ENCODE data around the gene LPAR5. TPM values are rescaled to one million over a fixed set of nuclear protein-coding genes. Genes with fewer than 3 reads are reported as not detected.

Gene LPAR5
- total and polyA plus RNA-seq, 2 of the 13 experiments (the other 11 are each of a cell fraction or from before 2014, with no cell fraction given) = 0.09 to 0.32 TPM

- TF ChIP-seq SMAD1 (CRISPR knock-in tag; IDR thresholded peaks at IDR 0.05; ENCODE audit: borderline replicate concordance, low read depth) (no peak), HNRNPL (IDR thresholded peaks at IDR 0.05; ENCODE audit: low read depth, low read length) (0 out of 2 replicates have a peak, but pooled peaks have one; percentile 31), POGZ (CRISPR knock-in tag; IDR thresholded peaks at IDR 0.05) (peak; percentile 30; the same call in 1 of the 2 replicates), KDM5B (CRISPR knock-in tag; IDR thresholded peaks at IDR 0.05; ENCODE audit: borderline replicate concordance) (peak; percentile 36; the same call in 1 of the 2 replicates), MEIS2 (CRISPR knock-in tag; IDR thresholded peaks at IDR 0.05) (no peak), MAX (IDR thresholded peaks at IDR 0.05) (peak; percentile 60), ZNF816 (CRISPR knock-in tag; IDR thresholded peaks at IDR 0.05; ENCODE audit: borderline replicate concordance) (no peak), TAF1 (CRISPR knock-in tag; IDR thresholded peaks at IDR 0.05) (peak; percentile 49; the same call in 1 of the 2 replicates), XRCC5 (optimal IDR thresholded peaks at IDR 0.05; ENCODE audit: low read length) (peak; percentile 80), EED (CRISPR knock-in tag; IDR thresholded peaks at IDR 0.05) (no peak), HNF4G (IDR thresholded peaks at IDR 0.05; ENCODE audit: borderline replicate concordance, low read depth, low read length) (no peak), HNF4G (CRISPR knock-in tag; IDR thresholded peaks at IDR 0.05; ENCODE audit: borderline replicate concordance, low read depth) (no peak), GZF1 (CRISPR knock-in tag; IDR thresholded peaks at IDR 0.05) (no peak), ZGPAT (CRISPR knock-in tag; IDR thresholded peaks at IDR 0.05) (peak; percentile 62; the same call in 1 of the 2 replicates), CAMTA2 (CRISPR knock-in tag; IDR thresholded peaks at IDR 0.05; ENCODE audit: borderline replicate concordance) (0 out of 2 replicates have a peak, but pooled peaks have one; percentile 40), ZNF496 (CRISPR knock-in tag; IDR thresholded peaks at IDR 0.05; ENCODE audit: insufficient replicate concordance) (no peak), RBFOX2 (IDR thresholded peaks at IDR 0.05; ENCODE audit: low read depth, low read length) (peak; percentile 67), ZFY (CRISPR knock-in tag; IDR thresholded peaks at IDR 0.05) (peak; percentile 91), ZNF639 (CRISPR knock-in tag; conservative IDR thresholded peaks at IDR 0.05) (no peak), CENPBD1 (CRISPR knock-in tag; IDR thresholded peaks at IDR 0.05; ENCODE audit: borderline replicate concordance, low read depth) (no peak), ZNF678 (CRISPR knock-in tag; IDR thresholded peaks at IDR 0.05) (no peak), ZNF350 (CRISPR knock-in tag; IDR thresholded peaks at IDR 0.05; ENCODE audit: borderline replicate concordance, low read depth) (peak; percentile 57), HNRNPLL (IDR thresholded peaks at IDR 0.05; ENCODE audit: low read depth, low read length, poor library complexity, severe bottlenecking) (peak; percentile 53), POLR2A (IDR thresholded peaks at IDR 0.05; ENCODE audit: insufficient read depth in 1 of 2, low read depth in 2 of 2, low read length in 2 of 2) (peak; percentile 41 to 75; a peak in 3 of 4 replicates), PLRG1 (conservative IDR thresholded peaks at IDR 0.05) (no peak), XBP1 (CRISPR knock-in tag; IDR thresholded peaks at IDR 0.05) (no peak)
Measured at GRCh38 chr12:6613776-6614512, 21.8 kb downstream of the LPAR5 start (continued).

Data from HepG2 (cell line).